ENCODE measurements around the gene ZNF474.

DNA sequence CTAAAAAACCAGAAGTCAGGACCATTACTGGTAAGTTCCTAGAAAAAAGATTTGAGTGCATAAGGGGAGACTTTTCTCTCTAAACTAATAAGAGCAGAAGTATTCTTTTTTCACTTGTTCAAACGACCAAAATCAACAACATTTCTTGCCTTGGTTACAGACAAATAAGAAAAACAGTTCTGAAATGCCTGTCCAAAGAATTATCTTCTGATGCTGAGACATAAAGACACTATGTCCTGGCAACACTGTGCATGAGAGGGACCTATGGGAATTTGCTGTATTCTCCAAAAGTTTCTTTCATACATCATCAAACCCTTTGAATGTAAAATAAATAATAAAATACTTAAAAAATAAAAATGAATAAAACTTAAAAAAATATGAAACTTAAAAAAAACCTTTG lies 50.4 kb downstream of the ZNF474 start:
- TF ChIP-seq, protein P1, sequence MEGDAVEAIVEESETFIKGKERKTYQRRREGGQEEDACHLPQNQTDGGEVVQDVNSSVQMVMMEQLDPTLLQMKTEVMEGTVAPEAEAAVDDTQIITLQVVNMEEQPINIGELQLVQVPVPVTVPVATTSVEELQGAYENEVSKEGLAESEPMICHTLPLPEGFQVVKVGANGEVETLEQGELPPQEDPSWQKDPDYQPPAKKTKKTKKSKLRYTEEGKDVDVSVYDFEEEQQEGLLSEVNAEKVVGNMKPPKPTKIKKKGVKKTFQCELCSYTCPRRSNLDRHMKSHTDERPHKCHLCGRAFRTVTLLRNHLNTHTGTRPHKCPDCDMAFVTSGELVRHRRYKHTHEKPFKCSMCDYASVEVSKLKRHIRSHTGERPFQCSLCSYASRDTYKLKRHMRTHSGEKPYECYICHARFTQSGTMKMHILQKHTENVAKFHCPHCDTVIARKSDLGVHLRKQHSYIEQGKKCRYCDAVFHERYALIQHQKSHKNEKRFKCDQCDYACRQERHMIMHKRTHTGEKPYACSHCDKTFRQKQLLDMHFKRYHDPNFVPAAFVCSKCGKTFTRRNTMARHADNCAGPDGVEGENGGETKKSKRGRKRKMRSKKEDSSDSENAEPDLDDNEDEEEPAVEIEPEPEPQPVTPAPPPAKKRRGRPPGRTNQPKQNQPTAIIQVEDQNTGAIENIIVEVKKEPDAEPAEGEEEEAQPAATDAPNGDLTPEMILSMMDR (IDR thresholded peaks at IDR 0.05): no peak
- TF ChIP-seq POLR2A (IDR thresholded peaks at IDR 0.05): no peak

Measured in body of pancreas (tissue), 4 donors.